CD4-positive, alpha-beta T cell treated with Interleukin-1 beta for 1 hour (primary cell): ENCODE data around the gene STK33.

Experiments used
- DNase-seq, 2 donors: peaks; one replicate each; pipeline ENCODE4 v3.0.0-alpha.2; 2020 to 2022

The STK33 gene

GRCh38 chr11:8403310-8403709 is 190.7 kb downstream of the STK33 start:
- no peak for DNase-seq

DNA sequence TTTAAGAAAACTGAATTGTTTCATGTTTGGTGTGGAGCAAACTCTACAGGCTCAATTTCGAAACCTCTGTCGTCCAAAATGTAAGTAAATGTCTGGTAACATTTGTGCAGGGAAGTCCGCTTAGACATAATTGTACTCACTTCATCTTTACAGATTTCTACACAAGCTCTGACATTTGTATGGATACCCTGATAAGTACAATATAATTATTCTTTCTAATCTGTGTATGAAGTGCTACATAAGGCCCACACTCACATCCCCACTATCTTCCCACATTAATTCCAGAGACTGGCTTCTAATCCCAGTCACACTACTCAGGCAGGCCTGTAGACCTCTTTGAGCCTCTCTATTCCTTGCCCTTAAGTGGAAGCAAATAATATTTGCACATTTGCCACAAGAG is 201.1 kb downstream of the STK33 start:
- DNase-seq = no peak

- no peak for DNase-seq
Observed at GRCh38 chr11:8392166-8392565, 201.9 kb downstream of the STK33 start.

DNA sequence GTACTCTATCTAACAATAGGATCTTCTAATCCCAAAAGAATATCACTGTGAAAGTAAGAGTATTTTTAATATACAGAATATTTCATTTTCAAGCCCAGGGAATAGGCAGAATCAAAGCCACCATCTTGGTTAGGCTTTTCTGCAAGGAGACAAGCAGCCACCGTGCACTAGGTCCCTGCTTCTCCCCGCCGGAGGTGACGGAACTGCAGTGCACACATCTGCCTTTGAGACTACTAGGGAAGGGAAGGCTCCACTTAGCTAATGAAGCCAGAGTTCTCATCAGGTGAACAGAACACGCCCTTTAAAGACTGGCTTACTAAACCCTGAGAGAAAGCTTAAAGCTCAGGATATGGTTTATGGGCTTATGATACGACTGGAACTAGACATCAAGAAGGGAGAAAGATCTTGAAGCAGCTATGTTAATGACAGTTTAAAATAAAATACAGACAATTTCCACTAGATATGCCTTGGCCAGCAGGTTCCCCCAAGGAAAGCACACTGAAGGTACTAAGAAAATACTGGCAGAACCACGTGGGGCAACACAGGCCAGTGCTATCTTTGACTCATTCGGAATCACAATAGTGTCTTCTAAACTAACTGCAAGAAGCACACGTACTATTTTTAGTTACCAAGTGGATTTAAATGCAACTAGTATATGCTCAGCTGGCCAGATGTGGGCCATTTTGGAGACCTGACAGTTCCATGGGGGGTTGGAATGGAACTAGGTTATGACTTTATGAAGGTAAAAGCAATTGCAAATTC is 203.0 kb downstream of the STK33 start:
- no peak for DNase-seq

- DNase-seq = no peak
Observed at GRCh38 chr11:8389029-8389996, 204.7 kb downstream of the STK33 start.

- no peak for DNase-seq
Observed at GRCh38 chr11:8387693-8388092, 206.3 kb downstream of the STK33 start.

DNA sequence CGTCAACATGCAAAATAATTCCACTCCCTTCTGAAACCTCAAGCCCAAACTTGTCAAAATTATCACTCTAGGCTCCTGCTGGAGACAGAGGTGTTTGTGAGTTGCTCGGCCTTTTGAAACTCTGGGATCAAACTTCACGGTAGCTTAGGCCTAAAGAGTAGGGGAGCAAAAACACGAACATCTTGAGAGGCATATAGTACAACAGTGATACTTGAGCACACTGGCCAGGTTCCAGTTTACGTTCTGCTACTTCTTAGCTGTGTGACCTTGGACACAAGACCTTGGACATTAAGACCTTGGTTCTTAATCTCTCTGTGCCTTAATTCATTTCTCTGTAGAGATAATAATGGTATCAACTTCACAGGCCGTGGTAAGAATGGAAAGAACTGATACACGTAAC is 206.9 kb downstream of the STK33 start:
- no peak for DNase-seq

DNA sequence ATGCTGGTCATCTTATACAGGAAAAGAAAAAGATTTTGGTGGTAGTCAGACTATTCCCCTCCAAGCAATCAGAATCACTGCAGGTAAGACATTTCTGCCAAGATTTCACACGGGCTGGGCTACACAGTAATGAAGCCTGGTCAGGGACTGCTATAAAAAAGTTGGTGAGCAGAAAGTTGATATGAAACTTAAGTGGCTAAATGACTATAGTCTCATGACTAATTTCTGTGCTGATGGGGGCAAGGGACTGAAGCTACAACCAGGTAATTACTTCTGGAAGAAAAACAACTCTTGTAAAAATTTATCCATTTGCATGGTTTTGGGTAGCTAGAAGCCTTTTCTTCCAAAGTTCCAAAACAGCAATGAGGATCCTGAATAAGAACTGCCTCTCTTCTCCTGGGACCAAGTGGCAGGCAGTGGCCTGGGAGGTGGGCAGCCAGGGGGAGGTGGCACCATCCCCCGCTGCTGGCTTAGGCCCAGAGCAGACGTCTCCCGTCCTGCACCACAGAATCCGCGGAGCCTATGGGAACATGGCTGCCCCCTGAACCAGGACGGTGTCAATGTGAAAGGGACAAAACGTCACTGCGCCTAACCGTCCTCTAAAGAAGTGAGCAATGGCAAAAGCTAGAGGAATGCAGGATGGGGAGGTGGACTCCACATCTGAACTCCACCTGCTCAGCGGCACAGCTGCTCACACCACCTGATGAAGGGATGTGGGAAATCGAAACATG is 207.7 kb downstream of the STK33 start:
- DNase-seq = no peak

DNA sequence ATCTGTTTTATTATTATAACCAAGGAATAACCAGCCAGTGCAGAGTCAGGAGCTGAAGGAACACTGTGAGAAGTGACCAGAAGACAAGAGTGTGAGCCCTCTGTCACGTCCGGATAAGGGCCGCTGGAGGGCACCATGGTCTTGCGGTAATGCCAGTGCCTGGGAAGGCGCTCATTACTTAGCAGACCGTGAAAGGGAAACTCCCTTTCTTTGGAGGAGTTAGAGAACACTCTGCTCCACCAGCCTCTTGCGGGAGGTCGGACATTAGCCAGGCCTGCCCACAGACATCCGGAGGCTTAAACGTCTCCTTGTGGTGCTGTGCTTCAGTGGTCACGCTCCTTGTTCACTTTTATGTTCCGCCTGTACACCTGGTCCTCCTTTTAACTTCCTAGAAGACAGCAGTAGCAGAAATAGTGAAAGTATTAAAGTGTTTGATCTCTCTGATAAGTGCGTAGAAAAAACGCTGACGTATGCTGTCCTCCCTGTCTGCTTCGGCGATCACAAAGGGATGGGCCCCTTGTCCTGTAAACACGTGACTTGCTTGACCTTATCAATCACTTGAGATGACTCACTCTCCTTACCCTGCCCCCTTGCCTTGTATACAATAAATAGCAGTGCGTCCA is 209.7 kb downstream of the STK33 start:
- no peak for DNase-seq

DNA sequence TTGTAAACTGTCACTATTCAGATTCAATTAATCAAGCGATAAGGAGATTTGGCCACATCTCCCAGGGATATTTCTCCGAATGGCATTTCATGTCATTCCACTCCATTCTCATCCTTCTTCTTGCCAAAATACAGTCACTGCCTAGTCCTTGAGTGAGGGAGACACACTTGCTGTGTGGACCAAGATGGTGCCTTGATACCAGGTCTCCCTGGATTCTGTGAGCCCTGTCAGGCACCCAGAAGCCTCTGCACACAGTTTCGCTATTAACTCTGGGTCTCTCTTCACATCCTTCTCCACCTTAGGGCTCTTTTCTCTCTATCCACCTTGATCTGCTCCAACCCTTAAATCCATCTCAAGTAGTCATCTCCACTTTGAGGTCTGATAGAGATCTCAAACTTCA is 210.4 kb downstream of the STK33 start:
- no peak for DNase-seq

- no peak for DNase-seq
Observed at GRCh38 chr11:8383227-8383626, 210.8 kb downstream of the STK33 start.

DNA sequence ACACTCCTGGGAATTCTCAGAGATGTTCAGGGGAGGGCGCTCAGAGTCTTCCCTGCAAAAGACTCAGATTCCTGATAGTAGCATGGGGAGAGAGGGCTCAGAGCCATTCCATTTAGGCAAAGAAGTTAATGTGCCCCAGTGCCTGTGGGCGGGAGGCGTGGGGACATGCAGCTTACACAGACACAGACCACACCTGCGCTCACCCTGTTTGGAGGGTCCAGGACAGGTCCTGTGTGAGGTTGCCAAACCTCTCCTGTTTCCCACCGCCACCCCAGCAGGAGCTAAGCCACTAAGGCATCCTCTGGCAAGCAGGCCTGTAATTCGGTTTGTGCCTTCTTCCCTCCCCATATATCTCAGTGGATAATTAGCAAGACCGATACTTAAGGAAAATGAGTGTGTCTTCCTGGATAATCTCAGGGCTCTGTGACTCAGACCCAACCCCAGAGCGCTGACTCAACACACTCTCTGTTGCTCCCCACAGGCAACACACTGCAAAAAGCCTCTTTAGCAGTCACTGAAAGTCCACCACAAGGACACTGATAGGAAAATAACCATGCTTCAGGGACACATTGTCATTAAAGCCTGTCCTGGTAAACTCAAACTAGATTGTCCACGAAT is 211.5 kb downstream of the STK33 start:
- no peak for DNase-seq

DNA sequence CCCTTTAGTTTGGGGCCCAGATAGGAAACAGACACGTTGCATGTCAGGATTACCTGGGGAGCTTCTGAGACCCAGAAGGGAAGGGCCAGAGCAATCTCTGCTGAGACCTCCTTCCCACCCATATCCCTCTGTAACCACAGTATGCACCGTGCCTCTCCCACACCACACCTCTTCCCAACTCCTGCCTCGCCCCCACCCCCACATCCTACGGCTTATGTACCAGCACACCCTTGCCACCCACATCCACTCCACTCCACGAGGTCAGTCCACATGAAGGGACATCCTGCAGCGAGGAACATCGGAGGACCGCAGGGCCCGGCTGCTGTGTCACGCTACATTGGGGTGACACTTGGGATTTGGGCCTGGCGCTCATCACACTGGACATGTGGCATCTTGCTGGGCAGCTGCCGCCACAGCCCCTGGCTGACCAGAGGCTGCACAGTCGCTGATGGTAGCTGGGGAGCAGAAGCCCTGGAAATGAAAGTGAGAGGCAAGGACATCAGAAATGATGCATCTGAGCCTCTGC is 212.1 kb downstream of the STK33 start:
- no peak for DNase-seq

GRCh38 chr11:8381343-8381742 is 212.7 kb downstream of the STK33 start:
- no peak for DNase-seq

- no peak for DNase-seq
Observed at GRCh38 chr11:8375932-8376331, 218.1 kb downstream of the STK33 start.

DNA sequence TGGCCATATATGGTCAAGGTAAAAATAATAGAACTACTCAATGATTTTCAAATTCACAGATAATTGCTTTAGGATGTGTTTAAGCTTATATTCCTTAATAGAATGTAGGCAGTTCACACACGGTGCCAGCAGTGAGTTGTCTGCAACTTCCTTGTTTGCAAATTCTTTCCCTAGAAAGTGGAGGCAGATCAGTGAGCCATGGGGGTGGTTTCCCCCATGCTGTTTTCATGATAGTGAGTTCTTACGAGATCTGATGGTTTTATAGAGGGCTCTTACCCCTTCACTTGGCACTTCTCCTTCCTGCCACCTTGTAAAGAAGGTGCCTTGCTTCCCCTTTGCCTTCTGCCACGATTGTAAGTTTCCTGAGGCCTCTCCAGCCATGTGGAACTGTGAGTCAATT is 218.6 kb downstream of the STK33 start:
- DNase-seq = no peak

DNA sequence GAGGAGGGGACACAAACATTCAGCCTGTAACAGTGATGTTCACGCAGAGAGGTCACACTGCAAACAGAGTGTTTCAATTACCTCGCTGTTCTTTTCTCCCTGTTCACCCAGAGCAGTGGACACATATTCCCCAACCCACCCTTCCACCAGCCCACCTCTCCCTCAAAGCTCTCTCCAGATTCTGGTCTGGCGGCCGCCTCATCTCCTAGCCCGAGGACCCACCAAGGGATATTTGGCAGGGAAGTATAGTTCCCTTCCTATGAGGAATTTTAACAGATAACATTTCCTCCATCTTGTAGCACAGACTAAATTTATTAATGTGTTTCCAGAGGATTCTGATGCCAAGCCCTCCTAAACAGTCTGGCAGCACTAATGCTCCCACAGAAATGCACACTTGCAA is 219.3 kb downstream of the STK33 start:
- no peak for DNase-seq

GRCh38 chr11:8373519-8374432 is 220.3 kb downstream of the STK33 start:
- DNase-seq = no peak

DNA sequence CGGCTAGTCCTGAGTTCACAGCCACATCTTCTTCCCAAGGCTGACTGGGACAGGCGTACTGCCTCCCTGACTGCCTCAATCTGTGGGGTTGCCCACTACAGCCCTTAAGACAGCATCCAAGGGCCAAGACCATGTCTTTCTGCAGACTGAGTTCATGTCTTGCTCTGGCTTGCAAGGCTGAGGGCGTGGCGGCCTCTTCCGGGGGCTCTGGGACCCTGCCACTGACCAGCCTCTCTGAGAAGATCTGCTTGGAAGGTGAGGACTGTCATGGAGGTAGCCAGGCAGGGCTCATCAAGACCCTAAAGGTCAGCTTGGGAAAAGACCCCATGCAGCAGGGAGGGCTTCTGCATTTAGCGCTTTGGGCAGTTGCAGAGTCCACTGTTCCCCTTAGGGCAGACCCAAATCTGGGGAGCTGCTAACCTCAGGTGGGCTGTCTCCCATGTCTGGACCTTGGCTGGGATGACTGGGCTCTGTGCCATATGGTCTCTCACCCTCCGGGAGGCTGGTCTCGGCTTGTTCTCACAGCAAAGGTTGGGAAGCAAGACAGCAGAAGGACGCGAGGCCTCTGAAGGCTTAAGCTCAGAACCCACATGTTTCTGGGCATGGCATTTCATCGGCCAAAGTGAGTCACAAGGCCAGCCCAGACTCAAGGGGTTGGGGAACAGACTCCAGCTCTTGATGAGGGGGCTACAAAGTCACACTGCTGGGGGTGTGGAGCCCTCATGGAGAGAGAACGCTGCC is 221.2 kb downstream of the STK33 start:
- no peak for DNase-seq

DNA sequence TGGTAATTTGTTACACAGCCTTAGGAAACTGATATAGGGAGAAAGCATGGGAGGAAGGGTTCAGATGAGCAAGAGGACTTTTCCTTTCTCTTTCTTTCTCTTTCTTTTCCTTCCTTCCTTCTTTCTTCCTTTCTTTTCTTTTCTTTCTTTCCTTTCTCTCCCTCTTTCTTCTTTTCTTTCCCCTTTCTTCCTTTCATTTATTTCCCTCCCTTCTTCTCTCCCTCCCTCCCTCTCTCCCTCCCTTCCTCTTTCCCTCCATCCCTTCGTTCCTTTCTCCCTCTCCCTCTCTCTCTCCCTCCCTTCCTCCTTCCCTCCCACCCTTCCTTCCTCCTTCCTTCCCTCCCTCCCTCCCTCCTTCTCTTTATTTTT is 222.5 kb downstream of the STK33 start:
- DNase-seq = no peak
